ENCODE measurements around the gene ATP9A. TPM values are rescaled to one million over a fixed set of nuclear protein-coding genes. Genes with fewer than 3 reads are reported as not detected.

The ATP9A gene
- total RNA-seq, 1 experiment from 2014 or later, result 31.3 TPM

DNA sequence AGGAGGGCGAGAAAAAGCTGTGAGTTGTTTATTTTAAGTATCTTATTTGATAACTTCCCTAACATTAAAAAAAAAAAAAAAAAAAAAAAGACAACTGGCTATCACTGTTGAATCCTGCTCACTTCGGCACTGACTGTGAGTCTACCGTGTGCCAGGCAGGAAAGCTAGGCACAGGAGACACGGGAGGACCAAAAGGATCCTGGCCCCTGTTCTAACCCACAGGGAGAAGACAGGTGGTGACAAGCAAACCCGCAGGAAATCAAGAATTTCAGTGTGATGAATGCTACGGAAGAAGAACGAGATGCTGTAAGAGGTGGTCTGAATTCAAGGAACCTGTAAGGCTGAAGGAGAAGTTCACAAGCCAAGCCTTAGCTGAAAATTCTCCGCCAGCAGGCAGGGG is 130.9 kb downstream of the ATP9A start:
- TF ChIP-seq, protein P1, sequence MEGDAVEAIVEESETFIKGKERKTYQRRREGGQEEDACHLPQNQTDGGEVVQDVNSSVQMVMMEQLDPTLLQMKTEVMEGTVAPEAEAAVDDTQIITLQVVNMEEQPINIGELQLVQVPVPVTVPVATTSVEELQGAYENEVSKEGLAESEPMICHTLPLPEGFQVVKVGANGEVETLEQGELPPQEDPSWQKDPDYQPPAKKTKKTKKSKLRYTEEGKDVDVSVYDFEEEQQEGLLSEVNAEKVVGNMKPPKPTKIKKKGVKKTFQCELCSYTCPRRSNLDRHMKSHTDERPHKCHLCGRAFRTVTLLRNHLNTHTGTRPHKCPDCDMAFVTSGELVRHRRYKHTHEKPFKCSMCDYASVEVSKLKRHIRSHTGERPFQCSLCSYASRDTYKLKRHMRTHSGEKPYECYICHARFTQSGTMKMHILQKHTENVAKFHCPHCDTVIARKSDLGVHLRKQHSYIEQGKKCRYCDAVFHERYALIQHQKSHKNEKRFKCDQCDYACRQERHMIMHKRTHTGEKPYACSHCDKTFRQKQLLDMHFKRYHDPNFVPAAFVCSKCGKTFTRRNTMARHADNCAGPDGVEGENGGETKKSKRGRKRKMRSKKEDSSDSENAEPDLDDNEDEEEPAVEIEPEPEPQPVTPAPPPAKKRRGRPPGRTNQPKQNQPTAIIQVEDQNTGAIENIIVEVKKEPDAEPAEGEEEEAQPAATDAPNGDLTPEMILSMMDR (conservative IDR thresholded peaks at IDR 0.05; ENCODE audit: low read depth, low read length), result no peak
- TF ChIP-seq EZH2 (IDR thresholded peaks at IDR 0.05; ENCODE audit: low read length, unreplicated experiment) (no peak), EZH2phosphoT487 (IDR thresholded peaks at IDR 0.05; ENCODE audit: borderline replicate concordance, low read length) (no peak)
- CTCF ChIA-PET, result interaction anchor here (0.7 to 1.5 kb wide), 3 partner anchors 29 to 419 kb away, joined by 4 to 8 read pairs (median 7); no protein-coding TSS in a partner anchor
- Histone ChIP-seq H3K9ac (ENCODE audit: low read length) (peak overlapping the region; percentile 93), H3K4me3 (ENCODE audit: low read length) (no peak overlapping the region), H3F3A (ENCODE audit: low read length, unreplicated experiment) (peaks cover 6% of the 10 kb centered on the region), H3K27ac (ENCODE audit: low read length) (peak overlapping the region; percentile 98), H4K20me1 (ENCODE audit: low read length) (no peaks in the 10 kb centered on the region), H3K4me2 (ENCODE audit: low read length) (no peak overlapping the region), H3K4me1 (ENCODE audit: insufficient read depth, low read length) (peaks cover 49% of the 10 kb centered on the region), H2AFZ (ENCODE audit: low read length) (no peak overlapping the region), H3K9me3 (ENCODE audit: low read length) (no peaks in the 10 kb centered on the region), H3K9me2 (replicated peaks; ENCODE audit: low read length) (no peaks in the 10 kb centered on the region), H3K27me3 (ENCODE audit: low read length) (no peaks in the 10 kb centered on the region), H3K36me3 (ENCODE audit: low read depth, low read length) (0 out of 2 replicates have a peak, but pooled peaks cover 2% of the 10 kb centered on the region), H3K79me2 (ENCODE audit: low read length) (peaks cover 12% of the 10 kb centered on the region)
- ATAC-seq (no peak), DNase-seq (no peak)
- intact Hi-C loops (cut with micrococcal nuclease), result loop anchor here (5.0 to 10.0 kb wide), 2 partner anchors 130 to 1958 kb away; partner anchors contain the start of genes ATP9A and ZNF217
- POLR2A ChIA-PET (ENCODE audit: unreplicated experiment), result no interaction called here
- BruUV-seq (replicated peaks), result no TSS peak

DNA sequence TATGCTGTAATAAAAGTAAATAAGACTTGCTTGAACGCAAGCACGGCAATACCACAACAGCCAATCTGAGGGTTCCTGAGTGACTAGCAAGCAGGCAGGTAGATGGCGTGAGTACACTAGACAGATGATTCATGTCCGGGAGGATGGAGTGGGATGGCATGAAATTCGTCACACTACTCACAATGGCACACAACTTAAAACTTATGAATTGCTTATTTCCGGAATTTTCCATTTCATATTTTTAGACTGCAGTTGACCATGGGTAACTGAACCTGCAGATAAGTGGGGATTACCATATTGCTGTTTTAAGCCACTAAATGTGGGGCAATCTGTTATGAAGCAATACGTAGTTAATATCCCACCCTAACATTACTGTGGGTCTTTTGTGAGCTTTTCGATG is 132.1 kb downstream of the ATP9A start:
- DNase-seq (peak; percentile 99), ATAC-seq (peak; percentile 72)
- H3K9me3 ChIP-seq (ENCODE audit: low read length), result no peaks in the 10 kb centered on the region
- peaks cover 59% of the 10 kb centered on the region for H3K4me1 ChIP-seq (ENCODE audit: insufficient read depth, low read length)
- CTCF ChIA-PET, result no interaction called here
- intact Hi-C loops (cut with micrococcal nuclease), result loop anchor here (5.0 to 10.0 kb wide), 2 partner anchors 131 to 1959 kb away; partner anchors contain the start of genes ATP9A and ZNF217
- H3K4me3 ChIP-seq (ENCODE audit: low read length), result no peak overlapping the region
- BruUV-seq (replicated peaks), result no TSS peak
- peak overlapping the region; percentile 98 for H3K27ac ChIP-seq (ENCODE audit: low read length)
- H3K36me3 ChIP-seq (ENCODE audit: low read depth, low read length), result 0 out of 2 replicates have a peak, but pooled peaks cover 2% of the 10 kb centered on the region
- peak overlapping the region; percentile 26 for H3K4me2 ChIP-seq (ENCODE audit: low read length)
- peaks cover 15% of the 10 kb centered on the region for H3K79me2 ChIP-seq (ENCODE audit: low read length)
- TF ChIP-seq EZH2 (IDR thresholded peaks at IDR 0.05; ENCODE audit: low read length, unreplicated experiment) (no peak), EZH2phosphoT487 (IDR thresholded peaks at IDR 0.05; ENCODE audit: borderline replicate concordance, low read length) (no peak)
- TF ChIP-seq, protein P1 (conservative IDR thresholded peaks at IDR 0.05; ENCODE audit: low read depth, low read length), result no peak
- peaks cover 6% of the 10 kb centered on the region for H3F3A ChIP-seq (ENCODE audit: low read length, unreplicated experiment)
- H3K27me3 ChIP-seq (ENCODE audit: low read length), result no peaks in the 10 kb centered on the region
- H3K9me2 ChIP-seq (replicated peaks; ENCODE audit: low read length), result no peaks in the 10 kb centered on the region
- POLR2A ChIA-PET (ENCODE audit: unreplicated experiment), result interaction anchor here (0.5 kb wide), 1 partner anchor 65 kb away, joined by 5 read pairs; no protein-coding TSS in a partner anchor
- H4K20me1 ChIP-seq (ENCODE audit: low read length), result no peaks in the 10 kb centered on the region
- H3K9ac ChIP-seq (ENCODE audit: low read length), result peak overlapping the region; percentile 93
- H2AFZ ChIP-seq (ENCODE audit: low read length), result no peak overlapping the region

DNA sequence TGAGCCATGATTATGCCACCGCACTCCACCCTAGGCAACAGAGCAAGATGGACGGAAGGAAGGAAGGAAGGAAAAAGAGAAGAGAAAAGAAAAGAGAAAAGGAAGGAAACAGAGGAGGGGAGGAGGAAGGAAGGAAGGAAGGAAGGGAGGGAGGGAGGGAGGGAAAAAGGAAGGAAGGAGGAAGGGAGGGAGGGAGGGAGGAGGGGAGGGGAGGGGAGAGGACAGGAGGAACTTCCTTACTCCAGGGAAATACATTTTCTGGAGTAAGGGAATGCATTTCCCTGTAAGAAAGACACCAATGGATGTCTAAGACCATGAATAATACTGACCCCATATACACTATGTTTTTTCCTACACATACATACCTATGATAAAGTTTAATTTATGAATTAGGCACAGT is 132.5 kb downstream of the ATP9A start:
- no peak for DNase-seq
- no peaks in the 10 kb centered on the region for H3K27me3 ChIP-seq (ENCODE audit: low read length)
- H4K20me1 ChIP-seq (ENCODE audit: low read length), result no peaks in the 10 kb centered on the region
- H3K4me2 ChIP-seq (ENCODE audit: low read length), result peak overlapping the region; percentile 16; the same call in 1 of the 2 replicates
- H3K9me2 ChIP-seq (replicated peaks; ENCODE audit: low read length), result no peaks in the 10 kb centered on the region
- no TSS peak for BruUV-seq (replicated peaks)
- no peaks in the 10 kb centered on the region for H3K9me3 ChIP-seq (ENCODE audit: low read length)
- H3F3A ChIP-seq (ENCODE audit: low read length, unreplicated experiment), result peaks cover 6% of the 10 kb centered on the region
- H3K79me2 ChIP-seq (ENCODE audit: low read length), result peaks cover 15% of the 10 kb centered on the region
- ChIA-PET POLR2A (ENCODE audit: unreplicated experiment) (no interaction called here), CTCF (no interaction called here)
- peak overlapping the region; percentile 98 for H3K27ac ChIP-seq (ENCODE audit: low read length)
- 0 out of 2 replicates have a peak, but pooled peaks cover 2% of the 10 kb centered on the region for H3K36me3 ChIP-seq (ENCODE audit: low read depth, low read length)
- H3K9ac ChIP-seq (ENCODE audit: low read length), result peak overlapping the region; percentile 87
- no peak overlapping the region for H2AFZ ChIP-seq (ENCODE audit: low read length)
- peaks cover 63% of the 10 kb centered on the region for H3K4me1 ChIP-seq (ENCODE audit: insufficient read depth, low read length)
- peak; percentile 9 for ATAC-seq
- TF ChIP-seq, protein P1 (conservative IDR thresholded peaks at IDR 0.05; ENCODE audit: low read depth, low read length), result no peak
- TF ChIP-seq EZH2 (IDR thresholded peaks at IDR 0.05; ENCODE audit: low read length, unreplicated experiment) (no peak), EZH2phosphoT487 (IDR thresholded peaks at IDR 0.05; ENCODE audit: borderline replicate concordance, low read length) (no peak)
- no peak overlapping the region for H3K4me3 ChIP-seq (ENCODE audit: low read length)
- intact Hi-C loops (cut with micrococcal nuclease), result loop anchor here (5.0 to 10.0 kb wide), 2 partner anchors 132 to 1959 kb away; partner anchors contain the start of genes ATP9A and ZNF217

Data from PC-3 (cell line).